Neural cell (in vitro differentiated cells): ENCODE data around the gene RAX.
"Not testable (repeated sequence)": the region's sequence is repeated elsewhere in the genome, so short reads cannot be mapped to it uniquely, and the experiment has no call there.

Experiments
- EP300 ChIP-seq: fragments of 450-650 bp; conservative IDR thresholded peaks from 2 replicates; pipeline ENCODE4 v1.6.1; 2014; ENCODE audit warnings: antibody characterized with exemption, mild to moderate bottlenecking, moderate library complexity; ENCODE audit not compliant: poor library complexity, severe bottlenecking
- EZH2 ChIP-seq: fragments of 200-600, 300-800 bp; shearing (Covaris generic), sonication (generic); IDR thresholded peaks from 2 replicates; pipeline ENCODE4 v1.6.1; 2014; ENCODE audit warnings: antibody characterized with exemption, low read length, borderline replicate concordance, mild to moderate bottlenecking; ENCODE audit not compliant: insufficient read depth, poor library complexity, severe bottlenecking
- MXI1 ChIP-seq: fragments of 450-650 bp; conservative IDR thresholded peaks from 2 replicates; pipeline ENCODE4 v1.6.1; 2014; ENCODE audit warnings: antibody characterized with exemption, mild to moderate bottlenecking; ENCODE audit not compliant: poor library complexity, severe bottlenecking
- POLR2AphosphoS5 ChIP-seq: IDR thresholded peaks from 2 replicates; pipeline ENCODE4 v1.6.1; 2012
- RAD21 ChIP-seq: fragments of 450-650 bp; conservative IDR thresholded peaks from 2 replicates; pipeline ENCODE4 v1.6.1; 2014; ENCODE audit warnings: antibody characterized with exemption, mild to moderate bottlenecking, moderate library complexity
- SMC3 ChIP-seq: fragments of 450-650 bp; conservative IDR thresholded peaks from 2 replicates; pipeline ENCODE4 v1.6.1; 2014; ENCODE audit warnings: antibody characterized with exemption, mild to moderate bottlenecking, moderate library complexity; ENCODE audit not compliant: poor library complexity
- TAF1 ChIP-seq: IDR thresholded peaks from 2 replicates; pipeline ENCODE4 v1.6.1; 2012; ENCODE audit warnings: low read depth
- TF ChIP-seq, protein P1 (sequence below): fragments of 450-650 bp; IDR thresholded peaks from 2 replicates; pipeline ENCODE4 v1.5.1; 2014; ENCODE audit warnings: antibody characterized with exemption, mild to moderate bottlenecking, moderate library complexity; ENCODE audit not compliant: poor library complexity, severe bottlenecking
- TF ChIP-seq, protein P2 (sequence below): IDR thresholded peaks from 2 replicates; pipeline ENCODE4 v1.6.1; 2012; ENCODE audit warnings: borderline replicate concordance

DNA sequence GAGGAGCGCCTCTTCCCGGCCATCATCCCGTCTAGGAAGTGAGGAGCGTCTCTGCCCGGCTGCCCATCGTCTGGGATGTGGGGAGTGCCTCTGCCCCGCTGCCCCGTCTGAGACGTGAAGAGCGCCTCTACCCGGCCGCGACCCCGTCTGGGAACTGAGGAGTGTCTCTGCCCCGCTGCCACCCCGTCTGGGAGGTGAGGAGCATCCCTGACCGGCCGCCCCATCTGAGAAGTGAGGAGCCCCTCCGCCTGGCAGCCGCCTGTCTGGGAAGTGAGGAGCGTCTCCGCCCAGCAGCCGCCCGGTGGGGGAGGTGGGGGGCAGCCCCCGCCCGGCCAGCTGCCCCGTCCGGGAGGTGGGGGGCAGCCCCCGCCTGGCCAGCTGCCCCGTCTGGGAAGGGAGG, 17.8 kb downstream of the RAX start:
- TF ChIP-seq, protein P1, sequence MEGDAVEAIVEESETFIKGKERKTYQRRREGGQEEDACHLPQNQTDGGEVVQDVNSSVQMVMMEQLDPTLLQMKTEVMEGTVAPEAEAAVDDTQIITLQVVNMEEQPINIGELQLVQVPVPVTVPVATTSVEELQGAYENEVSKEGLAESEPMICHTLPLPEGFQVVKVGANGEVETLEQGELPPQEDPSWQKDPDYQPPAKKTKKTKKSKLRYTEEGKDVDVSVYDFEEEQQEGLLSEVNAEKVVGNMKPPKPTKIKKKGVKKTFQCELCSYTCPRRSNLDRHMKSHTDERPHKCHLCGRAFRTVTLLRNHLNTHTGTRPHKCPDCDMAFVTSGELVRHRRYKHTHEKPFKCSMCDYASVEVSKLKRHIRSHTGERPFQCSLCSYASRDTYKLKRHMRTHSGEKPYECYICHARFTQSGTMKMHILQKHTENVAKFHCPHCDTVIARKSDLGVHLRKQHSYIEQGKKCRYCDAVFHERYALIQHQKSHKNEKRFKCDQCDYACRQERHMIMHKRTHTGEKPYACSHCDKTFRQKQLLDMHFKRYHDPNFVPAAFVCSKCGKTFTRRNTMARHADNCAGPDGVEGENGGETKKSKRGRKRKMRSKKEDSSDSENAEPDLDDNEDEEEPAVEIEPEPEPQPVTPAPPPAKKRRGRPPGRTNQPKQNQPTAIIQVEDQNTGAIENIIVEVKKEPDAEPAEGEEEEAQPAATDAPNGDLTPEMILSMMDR = not testable (repeated sequence)
- not testable (repeated sequence) for TF ChIP-seq SMC3, TAF1, POLR2AphosphoS5, RAD21, EZH2, EP300, MXI1
- TF ChIP-seq, protein P2, sequence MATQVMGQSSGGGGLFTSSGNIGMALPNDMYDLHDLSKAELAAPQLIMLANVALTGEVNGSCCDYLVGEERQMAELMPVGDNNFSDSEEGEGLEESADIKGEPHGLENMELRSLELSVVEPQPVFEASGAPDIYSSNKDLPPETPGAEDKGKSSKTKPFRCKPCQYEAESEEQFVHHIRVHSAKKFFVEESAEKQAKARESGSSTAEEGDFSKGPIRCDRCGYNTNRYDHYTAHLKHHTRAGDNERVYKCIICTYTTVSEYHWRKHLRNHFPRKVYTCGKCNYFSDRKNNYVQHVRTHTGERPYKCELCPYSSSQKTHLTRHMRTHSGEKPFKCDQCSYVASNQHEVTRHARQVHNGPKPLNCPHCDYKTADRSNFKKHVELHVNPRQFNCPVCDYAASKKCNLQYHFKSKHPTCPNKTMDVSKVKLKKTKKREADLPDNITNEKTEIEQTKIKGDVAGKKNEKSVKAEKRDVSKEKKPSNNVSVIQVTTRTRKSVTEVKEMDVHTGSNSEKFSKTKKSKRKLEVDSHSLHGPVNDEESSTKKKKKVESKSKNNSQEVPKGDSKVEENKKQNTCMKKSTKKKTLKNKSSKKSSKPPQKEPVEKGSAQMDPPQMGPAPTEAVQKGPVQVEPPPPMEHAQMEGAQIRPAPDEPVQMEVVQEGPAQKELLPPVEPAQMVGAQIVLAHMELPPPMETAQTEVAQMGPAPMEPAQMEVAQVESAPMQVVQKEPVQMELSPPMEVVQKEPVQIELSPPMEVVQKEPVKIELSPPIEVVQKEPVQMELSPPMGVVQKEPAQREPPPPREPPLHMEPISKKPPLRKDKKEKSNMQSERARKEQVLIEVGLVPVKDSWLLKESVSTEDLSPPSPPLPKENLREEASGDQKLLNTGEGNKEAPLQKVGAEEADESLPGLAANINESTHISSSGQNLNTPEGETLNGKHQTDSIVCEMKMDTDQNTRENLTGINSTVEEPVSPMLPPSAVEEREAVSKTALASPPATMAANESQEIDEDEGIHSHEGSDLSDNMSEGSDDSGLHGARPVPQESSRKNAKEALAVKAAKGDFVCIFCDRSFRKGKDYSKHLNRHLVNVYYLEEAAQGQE = not testable (repeated sequence)
